Neural crest cell (in vitro differentiated cells): Measurements from ENCODE around the gene MAP2K6. TPM values are rescaled to one million over a fixed set of nuclear protein-coding genes. Genes with fewer than 3 reads are reported as not detected.
A peak's percentile ranks its signal among the peaks of the same experiment; 100 is the strongest.

Experiments
- DNase-seq: peaks from one replicate; pipeline ENCODE4 v3.0.0; 2021; ENCODE audit warnings: low read depth, mixed read lengths, low spot score
- H3K27ac Mint-ChIP-seq: one replicate; pipeline ENCODE4 v1.8.0; 2021; ENCODE audit warnings: mild to moderate bottlenecking, mixed read lengths; ENCODE audit not compliant: unreplicated experiment
- H3K27me3 Mint-ChIP-seq: 2 replicates; pipeline ENCODE4 v1.8.0; 2021; ENCODE audit warnings: low read depth, mild to moderate bottlenecking, mixed read lengths
- H3K36me3 Mint-ChIP-seq: 2 replicates; pipeline ENCODE4 v1.8.0; 2021; ENCODE audit warnings: low read depth, mild to moderate bottlenecking, mixed read lengths
- H3K4me1 Mint-ChIP-seq: 2 replicates; pipeline ENCODE4 v1.8.0; 2021; ENCODE audit warnings: mixed read lengths
- H3K4me3 Mint-ChIP-seq: one replicate; pipeline ENCODE4 v1.8.0; 2021; ENCODE audit warnings: mild to moderate bottlenecking, mixed read lengths
- H3K9me3 Mint-ChIP-seq: 2 replicates; pipeline ENCODE4 v1.8.0; 2021; ENCODE audit warnings: mixed read lengths
- CTCF ChIP-seq: fragments of 200-600 bp; sonication (generic); conservative IDR thresholded peaks from 2 replicates; pipeline ENCODE4 v1.5.0; 2021; ENCODE audit warnings: antibody characterized with exemption, mild to moderate bottlenecking
- total RNA-seq: library from RNA; stranded (reverse); gene quantifications from 2 replicates; pipeline ENCODE4 v1.2.1, GENCODE V29; 2021

Gene MAP2K6
- total RNA-seq, 1 donor from 2014 or later, result 45.4 TPM

- no peak for TF ChIP-seq CTCF
- DNase-seq, result no peak
- Mint-ChIP-seq H3K4me3 (no peak overlapping the region), H3K27me3 (no peaks in the 10 kb centered on the region), H3K4me1 (peaks cover 22% of the 10 kb centered on the region), H3K27ac (no peak overlapping the region), H3K36me3 (peaks cover 3% of the 10 kb centered on the region), H3K9me3 (no peaks in the 10 kb centered on the region)
These were observed 40.5 kb downstream of the MAP2K6 start for GRCh38 chr17:69455040-69455439.

GRCh38 chr17:69457603-69458002 lies 43.1 kb downstream of the MAP2K6 start:
- no peak for TF ChIP-seq CTCF
- Mint-ChIP-seq H3K4me1 (peaks cover 27% of the 10 kb centered on the region), H3K27ac (no peak overlapping the region), H3K4me3 (no peak overlapping the region), H3K36me3 (peaks cover 3% of the 10 kb centered on the region), H3K9me3 (no peaks in the 10 kb centered on the region), H3K27me3 (no peaks in the 10 kb centered on the region)
- no peak for DNase-seq

- Mint-ChIP-seq H3K27me3 (no peaks in the 10 kb centered on the region), H3K4me3 (no peak overlapping the region), H3K9me3 (no peaks in the 10 kb centered on the region), H3K27ac (peak overlapping the region; percentile 85), H3K4me1 (peaks cover 30% of the 10 kb centered on the region), H3K36me3 (peaks cover 3% of the 10 kb centered on the region)
- DNase-seq, result no peak
- no peak for TF ChIP-seq CTCF
These were observed 46.7 kb downstream of the MAP2K6 start for GRCh38 chr17:69460963-69461922.

GRCh38 chr17:69461951-69462369 lies 47.5 kb downstream of the MAP2K6 start:
- H3K36me3 Mint-ChIP-seq, result peaks cover under 1% of the 10 kb centered on the region
- no peak for TF ChIP-seq CTCF
- H3K9me3 Mint-ChIP-seq, result peaks cover under 1% of the 10 kb centered on the region
- peaks cover 37% of the 10 kb centered on the region for H3K4me1 Mint-ChIP-seq
- H3K27me3 Mint-ChIP-seq, result no peaks in the 10 kb centered on the region
- no peak overlapping the region for H3K27ac Mint-ChIP-seq
- H3K4me3 Mint-ChIP-seq, result no peak overlapping the region
- DNase-seq, result no peak

DNA sequence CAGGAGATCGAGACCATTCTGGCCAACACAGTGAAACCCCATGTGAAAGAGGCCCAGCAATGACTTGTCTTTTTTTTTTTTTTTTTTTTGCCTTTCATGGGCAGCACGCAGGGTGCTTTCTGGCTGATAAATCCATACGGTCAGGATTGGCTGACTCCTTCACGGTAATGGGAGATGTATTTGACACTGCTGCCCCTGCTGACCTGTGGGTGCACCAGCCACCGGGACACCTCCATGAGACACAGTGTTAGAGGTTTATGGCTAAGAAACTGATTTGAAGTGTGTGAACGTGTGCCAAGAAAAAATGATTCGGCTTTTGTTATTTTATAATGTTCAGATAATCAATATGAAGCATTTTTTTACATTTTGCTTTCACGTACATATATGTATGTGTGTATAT lies 48.4 kb downstream of the MAP2K6 start:
- H3K27me3 Mint-ChIP-seq, result no peaks in the 10 kb centered on the region
- TF ChIP-seq CTCF, result no peak
- no peak for DNase-seq
- H3K4me1 Mint-ChIP-seq, result peaks cover 43% of the 10 kb centered on the region
- H3K4me3 Mint-ChIP-seq, result no peak overlapping the region
- peaks cover 4% of the 10 kb centered on the region for H3K9me3 Mint-ChIP-seq
- no peak overlapping the region for H3K27ac Mint-ChIP-seq
- H3K36me3 Mint-ChIP-seq, result no peaks in the 10 kb centered on the region
